ENCODE measurements around the gene ZNF462.

ZNF462 gene

GRCh38 chr9:106864373-106865143, 1.6 kb downstream of the ZNF462 start:
- DNase-seq: peak; percentile 75

DNA sequence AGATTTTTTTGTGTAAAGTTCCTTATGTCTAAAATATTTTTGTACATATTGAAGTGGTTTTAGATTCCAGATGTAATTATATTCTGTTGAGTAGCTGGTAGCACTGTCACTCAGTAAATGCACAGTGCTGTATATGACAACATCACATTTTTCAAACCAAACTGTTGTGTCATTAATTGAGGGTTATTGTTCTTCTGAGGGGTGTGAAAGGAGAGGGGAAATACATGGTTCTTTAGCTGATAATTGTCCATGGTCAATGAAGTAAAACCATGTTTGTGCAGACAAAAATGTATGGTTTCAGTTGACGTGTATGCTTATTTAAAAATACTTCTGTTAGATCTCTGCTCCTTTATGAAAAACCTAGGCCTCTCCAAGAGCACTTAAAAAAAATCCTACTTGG, 3.3 kb downstream of the ZNF462 start:
- no peak for DNase-seq

- no peak for DNase-seq
Observed at GRCh38 chr9:106867286-106867685, 4.3 kb downstream of the ZNF462 start.

DNA sequence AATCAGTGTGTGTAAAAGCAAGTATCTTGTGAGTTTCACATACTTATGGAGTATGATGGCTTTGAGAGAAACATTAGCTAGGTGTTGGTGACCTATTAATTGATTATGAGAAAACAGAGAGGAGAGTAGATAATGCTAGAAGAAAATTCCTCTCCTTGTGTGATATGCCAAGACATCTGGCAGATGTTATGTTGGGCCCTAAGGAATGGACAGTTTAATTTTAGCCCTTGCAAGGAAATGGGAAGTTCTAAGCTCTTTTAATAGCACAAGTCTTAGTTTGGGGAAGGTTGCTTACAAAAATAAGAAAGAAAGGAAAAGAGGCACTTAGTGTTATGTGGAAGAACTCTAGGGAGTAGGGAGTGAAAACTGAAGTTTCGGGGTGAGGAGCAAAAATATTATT, 5.1 kb downstream of the ZNF462 start:
- no peak for DNase-seq

DNA sequence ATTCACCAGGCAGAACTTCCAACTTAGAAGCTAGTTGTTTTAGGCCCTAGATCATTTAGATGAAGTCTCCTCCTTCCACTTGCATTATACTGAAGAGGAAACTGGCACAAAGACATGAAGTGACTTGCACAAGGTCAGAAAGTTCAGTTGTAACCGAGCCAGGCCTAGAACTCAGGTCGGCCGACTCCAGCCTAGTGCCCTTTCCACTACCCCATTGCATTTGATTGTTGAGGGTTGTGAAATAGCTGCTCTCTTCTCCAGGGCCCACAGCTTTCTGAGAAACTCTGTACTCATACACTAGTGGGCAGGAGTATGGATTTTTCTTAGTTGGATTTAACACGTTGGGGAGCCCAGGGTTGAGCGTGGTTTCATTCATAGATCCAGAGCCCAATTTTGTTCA, 5.6 kb downstream of the ZNF462 start:
- DNase-seq: no peak

DNA sequence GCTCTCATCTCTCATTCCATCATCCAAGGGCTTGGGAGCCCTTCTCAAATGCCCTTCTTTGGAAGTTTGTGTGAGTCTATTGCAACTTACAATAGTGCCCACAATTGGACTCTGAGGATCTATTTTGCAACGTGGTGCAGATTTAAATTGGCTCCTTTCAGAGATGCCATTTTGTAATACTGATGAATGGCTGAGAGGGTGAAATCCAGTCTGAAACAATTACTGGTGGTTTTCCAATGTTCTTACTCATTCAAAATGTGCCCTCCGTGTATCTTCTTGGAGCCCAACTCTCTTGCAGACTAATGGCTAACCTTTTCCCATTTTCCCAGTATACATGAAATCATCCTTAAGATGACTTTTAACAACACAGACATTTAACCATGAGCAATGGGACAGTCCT, 6.1 kb downstream of the ZNF462 start:
- no peak for DNase-seq

GRCh38 chr9:106869458-106869857, 6.5 kb downstream of the ZNF462 start:
- DNase-seq: no peak

DNA sequence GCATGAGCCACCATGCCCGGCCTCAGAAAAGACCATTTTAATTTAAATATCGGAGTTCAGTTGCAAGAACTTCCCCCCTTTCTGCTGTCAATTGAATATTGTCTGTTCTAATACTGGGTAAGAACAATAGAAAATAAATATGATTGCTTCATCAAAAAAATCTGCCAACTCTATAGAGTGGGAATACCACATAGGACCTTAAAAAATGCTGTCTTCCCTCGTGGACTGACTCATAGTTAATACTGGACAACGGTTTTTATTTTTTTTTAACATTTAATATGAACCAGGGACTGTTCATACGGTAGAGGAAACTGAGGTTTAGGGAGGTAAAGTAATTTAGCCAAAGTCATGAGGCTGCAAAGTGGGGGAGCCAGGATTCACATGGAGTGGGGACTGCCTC, 9.7 kb downstream of the ZNF462 start:
- DNase-seq: no peak

- DNase-seq: no peak
Observed at GRCh38 chr9:106874031-106874430, 11.1 kb downstream of the ZNF462 start.

GRCh38 chr9:106874652-106875051, 11.7 kb downstream of the ZNF462 start:
- no peak for DNase-seq

- no peak for DNase-seq
Observed at GRCh38 chr9:106875529-106875928, 12.6 kb downstream of the ZNF462 start.

- DNase-seq: no peak
Observed at GRCh38 chr9:106877345-106877744, 14.4 kb downstream of the ZNF462 start.

- DNase-seq: no peak
Observed at GRCh38 chr9:106878081-106878837, 15.3 kb downstream of the ZNF462 start.

- DNase-seq: peak; percentile 61
Observed at GRCh38 chr9:106878934-106879333, 16.0 kb downstream of the ZNF462 start.

- DNase-seq: no peak
Observed at GRCh38 chr9:106879439-106879882, 16.5 kb downstream of the ZNF462 start.

DNA sequence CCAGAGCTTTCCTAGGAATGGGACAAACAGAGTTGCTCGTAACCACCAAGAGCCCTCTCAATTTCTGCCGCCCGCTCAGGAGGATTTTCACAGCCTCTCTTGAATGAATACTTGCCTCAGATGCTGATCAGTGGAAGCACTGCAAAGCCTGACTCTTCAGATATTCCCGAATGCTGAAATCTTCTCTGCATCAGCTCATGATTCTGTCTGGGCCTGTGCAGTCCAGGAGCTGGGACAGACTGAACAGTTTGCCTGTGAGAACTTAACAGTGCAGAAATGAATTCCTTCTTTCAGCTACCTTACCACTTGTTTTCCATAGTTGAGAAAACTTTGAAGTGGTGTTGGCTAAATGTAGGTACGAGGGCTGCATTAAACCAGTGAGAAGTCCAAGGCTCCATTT, 17.1 kb downstream of the ZNF462 start:
- no peak for DNase-seq

DNA sequence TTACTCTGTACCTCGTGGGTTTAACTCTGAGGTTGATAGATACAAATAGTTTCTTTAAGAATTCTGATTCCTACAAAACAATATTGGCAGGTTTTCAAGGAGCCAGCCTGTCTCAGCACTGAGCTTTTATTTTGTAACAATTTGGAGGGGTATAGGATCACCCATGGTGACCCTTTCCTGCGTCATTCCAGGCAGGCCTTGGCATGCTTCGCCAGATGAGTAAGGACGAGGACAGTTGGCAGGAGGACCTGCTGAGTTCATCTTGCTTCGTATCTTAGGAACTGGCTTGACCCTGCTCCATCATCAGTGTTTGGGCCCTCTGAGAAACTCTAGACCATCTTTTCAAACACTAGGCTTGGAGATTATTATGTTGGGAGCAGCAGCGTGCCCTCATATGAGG, 17.9 kb downstream of the ZNF462 start:
- no peak for DNase-seq

GRCh38 chr9:106883030-106883429, 20.1 kb downstream of the ZNF462 start:
- DNase-seq: no peak

- no peak for DNase-seq
Observed at GRCh38 chr9:106883626-106884190, 20.7 kb downstream of the ZNF462 start.

DNA sequence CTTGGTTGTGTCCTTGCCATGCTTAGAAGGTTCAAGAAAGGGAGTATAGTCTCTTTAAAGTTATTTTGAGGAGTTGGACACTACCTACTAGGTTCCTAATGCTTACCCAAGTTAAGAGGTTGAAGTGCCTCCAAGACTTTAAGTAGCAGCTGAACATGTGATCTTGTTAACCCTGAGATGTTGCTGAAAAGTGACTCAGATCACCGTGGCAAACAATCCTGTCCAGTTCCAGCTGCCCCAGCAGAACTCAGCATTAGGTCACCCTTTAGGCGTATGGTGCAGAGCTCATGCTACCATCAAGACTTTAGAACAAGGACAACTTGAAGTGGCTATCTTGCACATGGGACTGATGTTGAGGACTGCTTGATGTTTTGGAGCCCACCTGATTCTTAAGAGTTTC, 22.5 kb downstream of the ZNF462 start:
- no peak for DNase-seq

DNA sequence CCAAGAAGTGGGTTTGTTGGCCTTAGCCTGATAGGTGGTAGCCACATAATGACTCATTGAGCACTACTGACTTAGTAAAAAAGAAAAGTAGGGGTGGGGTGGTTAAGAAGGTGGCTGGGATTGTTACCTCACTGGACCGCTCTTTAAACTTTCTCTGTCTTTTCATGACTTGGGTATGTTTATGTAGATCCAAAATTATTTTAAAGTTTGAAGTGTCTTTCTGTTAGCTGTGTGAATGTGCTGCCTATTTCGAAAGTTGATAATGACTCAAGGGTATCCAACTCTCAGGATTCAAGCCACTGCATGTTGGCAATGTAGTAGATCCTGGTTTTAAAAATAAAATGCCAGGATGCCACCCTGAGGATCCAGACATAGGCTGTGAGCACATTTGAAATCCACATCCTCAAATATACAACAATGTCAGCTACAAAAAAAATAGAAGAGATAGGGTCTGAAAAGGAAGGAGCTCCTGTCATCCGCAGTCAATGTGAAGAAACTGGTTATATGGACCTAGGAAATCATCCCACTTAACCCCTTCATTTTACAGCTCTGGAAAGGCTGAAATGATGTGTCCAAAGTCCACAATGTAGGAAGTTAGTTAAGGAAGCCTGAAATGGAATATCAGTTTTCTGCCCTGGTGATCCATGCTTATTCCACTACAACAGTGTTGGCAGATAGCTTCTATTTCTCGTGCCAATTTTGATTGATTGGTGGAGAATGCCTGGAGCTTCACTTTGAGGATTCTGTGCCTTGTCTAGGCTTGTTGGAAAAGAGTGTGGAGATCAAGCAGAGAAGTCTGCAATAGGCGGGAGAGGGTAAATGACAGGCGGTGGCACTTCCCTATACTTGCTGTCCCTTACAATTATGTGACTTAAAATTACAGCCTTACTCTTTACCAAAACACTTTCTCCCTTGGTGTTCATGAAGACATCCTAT, 23.4 kb downstream of the ZNF462 start:
- no peak for DNase-seq

GRCh38 chr9:106887066-106887465, 24.1 kb downstream of the ZNF462 start:
- DNase-seq: no peak

GRCh38 chr9:106889061-106889590, 26.2 kb downstream of the ZNF462 start:
- DNase-seq: no peak
